Measurements from ENCODE around the gene HBB.
"Not testable (repeated sequence)": the region's sequence is repeated elsewhere in the genome, so short reads cannot be mapped to it uniquely, and the experiment has no call there.

Gene HBB

DNA sequence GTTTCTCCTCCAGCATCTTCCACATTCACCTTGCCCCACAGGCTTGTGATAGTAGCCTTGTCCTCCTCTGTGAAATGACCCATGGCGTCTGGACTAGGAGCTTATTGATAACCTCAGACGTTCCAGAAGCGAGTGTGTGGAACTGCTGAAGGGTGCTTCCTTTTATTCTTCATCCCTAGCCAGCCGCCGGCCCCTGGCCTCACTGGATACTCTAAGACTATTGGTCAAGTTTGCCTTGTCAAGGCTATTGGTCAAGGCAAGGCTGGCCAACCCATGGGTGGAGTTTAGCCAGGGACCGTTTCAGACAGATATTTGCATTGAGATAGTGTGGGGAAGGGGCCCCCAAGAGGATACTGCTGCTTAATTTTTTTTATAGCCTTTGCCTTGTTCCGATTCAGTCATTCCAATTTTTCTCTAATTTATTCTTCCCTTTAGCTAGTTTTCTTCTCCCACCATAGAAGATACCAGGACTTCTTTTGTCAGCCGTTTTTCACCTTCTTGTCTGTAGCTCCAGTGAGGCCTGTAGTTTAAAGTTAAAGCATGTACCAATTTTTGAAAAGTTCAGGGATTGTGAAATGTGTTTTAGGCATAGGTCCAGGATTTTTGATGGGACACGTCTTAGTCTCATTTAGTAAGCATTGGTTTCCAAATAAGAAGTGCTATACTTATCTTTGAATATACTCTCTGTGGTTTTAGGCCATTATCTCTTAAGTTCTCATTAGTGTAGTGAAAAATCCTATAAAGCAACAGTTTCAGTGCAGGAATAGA lies 28.0 kb upstream of the HBB start, which contains the start of gene HBG2:
TSS of gene HBG2 (minus strand) at position 136 of the 768 bp plus-strand sequence. CDS start at position 83, 53 bp downstream.
- not testable (repeated sequence) for H3K36me3 ChIP-seq (ENCODE audit: control insufficient read depth in 2 of 2, insufficient read depth in 2 of 2, low read length in 2 of 2); H3K4me1 ChIP-seq (ENCODE audit: control insufficient read depth, insufficient read depth, low read length); H3K27me3 ChIP-seq (ENCODE audit: control insufficient read depth in 1 of 2, insufficient read depth in 2 of 2, low read length in 2 of 2); H3K9ac ChIP-seq (ENCODE audit: low read length in 2 of 2); H3K9me3 ChIP-seq (ENCODE audit: control insufficient read depth in 2 of 2, low read length in 2 of 2); H3K4me3 ChIP-seq (ENCODE audit: low read length in 2 of 2); H3K27ac ChIP-seq (ENCODE audit: low read length)

DNA sequence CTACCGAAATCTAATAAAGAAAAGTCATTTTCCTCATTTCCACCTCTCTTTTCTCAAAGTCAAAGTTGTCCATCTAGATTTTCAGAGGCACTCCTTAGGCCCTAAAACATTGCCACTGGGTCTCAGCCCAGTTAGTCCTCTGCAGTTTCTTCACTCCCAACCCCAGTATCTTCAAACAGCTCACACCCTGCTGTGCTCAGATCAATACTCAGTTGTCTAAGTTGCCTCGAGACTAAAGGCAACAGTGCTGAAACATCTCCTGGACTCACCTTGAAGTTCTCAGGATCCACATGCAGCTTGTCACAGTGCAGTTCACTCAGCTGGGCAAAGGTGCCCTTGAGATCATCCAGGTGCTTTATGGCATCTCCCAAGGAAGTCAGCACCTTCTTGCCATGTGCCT lies 27.2 kb upstream of the HBB start:
- not testable (repeated sequence) for H3K27ac ChIP-seq (ENCODE audit: low read length); H3K9me3 ChIP-seq (ENCODE audit: control insufficient read depth in 2 of 2, low read length in 2 of 2); H3K36me3 ChIP-seq (ENCODE audit: control insufficient read depth in 2 of 2, insufficient read depth in 2 of 2, low read length in 2 of 2); H3K4me1 ChIP-seq (ENCODE audit: control insufficient read depth, insufficient read depth, low read length); H3K9ac ChIP-seq (ENCODE audit: low read length in 2 of 2); H3K4me3 ChIP-seq (ENCODE audit: low read length in 2 of 2); H3K27me3 ChIP-seq (ENCODE audit: control insufficient read depth in 1 of 2, insufficient read depth in 2 of 2, low read length in 2 of 2)

DNA sequence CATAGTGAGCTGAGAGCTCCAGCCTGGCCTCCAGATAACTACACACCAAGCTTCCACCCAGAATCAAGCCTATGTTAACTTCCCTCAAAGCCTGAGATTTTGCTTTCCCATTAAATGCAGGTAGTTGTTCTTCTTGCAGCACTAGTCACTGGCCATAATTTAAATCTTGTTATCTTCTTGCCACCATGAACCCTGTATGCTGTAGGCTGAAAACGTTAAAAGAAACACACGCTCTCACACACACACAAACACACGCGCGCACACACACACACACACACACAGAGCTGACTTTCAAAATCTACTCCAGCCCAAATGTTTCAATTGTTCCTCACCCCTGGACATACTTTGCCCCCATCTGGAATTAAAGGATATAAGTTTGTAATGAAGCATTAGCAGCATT lies 26.6 kb upstream of the HBB start:
- H3K9ac ChIP-seq (ENCODE audit: low read length in 2 of 2); H3K27me3 ChIP-seq (ENCODE audit: control insufficient read depth in 1 of 2, insufficient read depth in 2 of 2, low read length in 2 of 2); H3K36me3 ChIP-seq (ENCODE audit: control insufficient read depth in 2 of 2, insufficient read depth in 2 of 2, low read length in 2 of 2); H3K27ac ChIP-seq (ENCODE audit: low read length); H3K4me1 ChIP-seq (ENCODE audit: control insufficient read depth, insufficient read depth, low read length); H3K4me3 ChIP-seq (ENCODE audit: low read length in 2 of 2); H3K9me3 ChIP-seq (ENCODE audit: control insufficient read depth in 2 of 2, low read length in 2 of 2): not testable (repeated sequence)

DNA sequence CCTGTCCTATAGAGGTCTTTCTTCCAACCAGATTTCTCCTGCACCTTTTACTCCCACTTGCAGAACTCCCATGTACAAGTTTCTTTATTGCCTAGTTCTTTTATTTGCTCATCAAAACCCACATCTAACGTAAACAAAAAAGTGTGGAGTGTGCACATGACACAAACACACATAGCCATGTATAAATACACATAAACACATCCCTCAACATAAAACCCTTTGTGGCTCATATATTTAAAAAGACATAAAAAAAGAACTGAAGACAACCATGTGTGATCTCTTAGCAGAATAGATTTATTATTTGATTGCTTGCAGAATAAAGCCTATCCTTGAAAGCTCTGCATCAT lies 26.0 kb upstream of the HBB start:
- Histone ChIP-seq H3K27me3 (ENCODE audit: control insufficient read depth in 1 of 2, insufficient read depth in 2 of 2, low read length in 2 of 2) (no peaks in the 10 kb centered on the region), H3K36me3 (ENCODE audit: control insufficient read depth in 2 of 2, insufficient read depth in 2 of 2, low read length in 2 of 2) (no peaks in the 10 kb centered on the region), H3K9me3 (ENCODE audit: control insufficient read depth in 2 of 2, low read length in 2 of 2) (no peaks in the 10 kb centered on the region), H3K9ac (ENCODE audit: low read length in 2 of 2) (no peak overlapping the region), H3K4me3 (ENCODE audit: low read length in 2 of 2) (no peak overlapping the region), H3K27ac (ENCODE audit: low read length) (no peak overlapping the region), H3K4me1 (ENCODE audit: control insufficient read depth, insufficient read depth, low read length) (no peaks in the 10 kb centered on the region)

DNA sequence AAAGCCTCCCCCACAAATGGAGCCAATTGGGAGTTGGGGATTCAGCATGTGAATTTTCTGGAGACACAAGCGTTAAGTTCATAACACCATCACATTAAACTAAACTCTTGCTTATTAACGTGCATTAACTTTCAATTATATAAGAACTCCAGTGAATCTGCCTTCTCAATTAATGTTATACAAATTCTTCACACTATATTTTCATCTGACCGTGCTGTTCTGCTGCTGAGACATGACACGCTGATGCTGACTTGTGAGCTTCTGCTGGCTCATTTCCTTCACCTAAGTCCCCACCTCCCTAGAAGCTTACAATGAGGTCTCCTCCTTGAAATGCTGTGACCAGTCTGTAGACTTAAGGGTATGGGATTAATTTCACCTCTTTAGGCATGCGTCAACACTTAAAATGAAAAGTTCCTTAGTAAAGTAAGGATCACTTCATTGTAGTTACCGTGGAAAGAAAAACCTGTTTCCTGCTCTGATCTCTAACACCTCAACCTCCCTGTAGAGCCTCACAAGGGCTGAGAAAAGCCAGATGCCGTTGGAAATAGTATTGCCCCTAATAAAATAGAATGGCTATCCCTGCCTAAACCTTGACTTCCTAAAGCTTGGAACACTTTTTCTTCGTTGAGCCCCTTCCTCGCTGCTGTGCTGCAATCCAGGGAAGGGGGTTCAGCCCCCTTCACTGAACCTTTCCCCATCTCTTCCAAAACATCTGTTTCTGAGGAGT lies 25.5 kb upstream of the HBB start:
- Histone ChIP-seq H3K4me3 (ENCODE audit: low read length in 2 of 2) (no peak overlapping the region), H3K36me3 (ENCODE audit: control insufficient read depth in 2 of 2, insufficient read depth in 2 of 2, low read length in 2 of 2) (no peaks in the 10 kb centered on the region), H3K4me1 (ENCODE audit: control insufficient read depth, insufficient read depth, low read length) (no peaks in the 10 kb centered on the region), H3K27me3 (ENCODE audit: control insufficient read depth in 1 of 2, insufficient read depth in 2 of 2, low read length in 2 of 2) (no peaks in the 10 kb centered on the region), H3K9me3 (ENCODE audit: control insufficient read depth in 2 of 2, low read length in 2 of 2) (no peaks in the 10 kb centered on the region), H3K27ac (ENCODE audit: low read length) (no peak overlapping the region), H3K9ac (ENCODE audit: low read length in 2 of 2) (no peak overlapping the region)

DNA sequence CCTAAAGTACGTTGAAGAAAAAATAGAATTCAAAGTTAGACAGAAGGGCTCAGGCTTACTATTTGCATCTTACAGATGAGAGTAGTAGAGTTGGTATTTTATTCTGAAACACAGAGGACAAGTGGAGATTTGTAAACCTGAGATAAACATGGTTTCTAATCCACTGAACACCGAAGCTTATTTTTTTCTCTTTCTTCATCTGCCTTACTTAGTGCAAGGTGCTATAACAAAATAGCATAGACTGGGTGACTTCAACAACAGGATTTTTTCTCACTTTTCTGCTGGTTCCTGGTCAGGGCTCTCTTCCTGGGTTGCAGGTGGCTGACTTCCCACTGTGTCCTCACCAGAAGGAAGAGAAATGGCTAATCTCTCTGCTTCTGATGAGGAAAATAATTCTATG lies 24.9 kb upstream of the HBB start:
- Histone ChIP-seq H3K27ac (ENCODE audit: low read length) (no peak overlapping the region), H3K4me1 (ENCODE audit: control insufficient read depth, insufficient read depth, low read length) (no peaks in the 10 kb centered on the region), H3K4me3 (ENCODE audit: low read length in 2 of 2) (no peak overlapping the region), H3K9ac (ENCODE audit: low read length in 2 of 2) (no peak overlapping the region), H3K9me3 (ENCODE audit: control insufficient read depth in 2 of 2, low read length in 2 of 2) (no peaks in the 10 kb centered on the region), H3K27me3 (ENCODE audit: control insufficient read depth in 1 of 2, insufficient read depth in 2 of 2, low read length in 2 of 2) (no peaks in the 10 kb centered on the region), H3K36me3 (ENCODE audit: control insufficient read depth in 2 of 2, insufficient read depth in 2 of 2, low read length in 2 of 2) (no peaks in the 10 kb centered on the region)

DNA sequence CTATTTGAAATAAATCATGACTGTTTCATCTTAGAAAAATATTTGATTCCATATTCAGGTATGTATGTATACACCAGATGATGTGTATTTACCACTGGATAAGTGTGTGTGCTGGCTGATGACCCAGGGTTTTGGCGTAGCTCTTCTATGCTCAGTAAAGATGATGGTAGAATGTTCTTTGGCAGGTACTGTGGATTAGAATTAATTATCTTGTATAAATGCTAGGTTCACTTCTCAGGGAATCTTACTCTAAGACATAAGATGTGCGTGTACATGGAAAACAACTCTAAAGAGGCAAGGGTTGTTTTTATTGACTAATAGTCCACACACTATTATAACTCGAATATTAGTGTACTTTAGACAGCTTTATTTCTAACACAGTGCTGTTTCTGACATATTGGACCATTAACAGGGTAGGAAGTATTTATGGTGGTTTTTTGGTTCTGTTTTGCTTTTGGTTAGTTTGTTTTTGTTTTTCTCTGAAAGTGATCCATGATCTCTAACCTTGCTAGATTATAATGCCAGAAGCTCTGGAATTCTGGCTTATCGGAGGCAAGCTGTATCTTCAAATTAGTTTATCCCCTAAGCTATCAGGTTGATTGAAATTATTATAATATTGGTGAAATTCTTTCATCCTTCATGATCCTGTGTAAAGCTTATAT lies 23.8 kb upstream of the HBB start:
- Histone ChIP-seq H3K9me3 (ENCODE audit: control insufficient read depth in 2 of 2, low read length in 2 of 2) (no peaks in the 10 kb centered on the region), H3K4me3 (ENCODE audit: low read length in 2 of 2) (no peak overlapping the region), H3K4me1 (ENCODE audit: control insufficient read depth, insufficient read depth, low read length) (no peaks in the 10 kb centered on the region), H3K9ac (ENCODE audit: low read length in 2 of 2) (no peak overlapping the region), H3K27me3 (ENCODE audit: control insufficient read depth in 1 of 2, insufficient read depth in 2 of 2, low read length in 2 of 2) (no peaks in the 10 kb centered on the region), H3K36me3 (ENCODE audit: control insufficient read depth in 2 of 2, insufficient read depth in 2 of 2, low read length in 2 of 2) (no peaks in the 10 kb centered on the region), H3K27ac (ENCODE audit: low read length) (no peak overlapping the region)

DNA sequence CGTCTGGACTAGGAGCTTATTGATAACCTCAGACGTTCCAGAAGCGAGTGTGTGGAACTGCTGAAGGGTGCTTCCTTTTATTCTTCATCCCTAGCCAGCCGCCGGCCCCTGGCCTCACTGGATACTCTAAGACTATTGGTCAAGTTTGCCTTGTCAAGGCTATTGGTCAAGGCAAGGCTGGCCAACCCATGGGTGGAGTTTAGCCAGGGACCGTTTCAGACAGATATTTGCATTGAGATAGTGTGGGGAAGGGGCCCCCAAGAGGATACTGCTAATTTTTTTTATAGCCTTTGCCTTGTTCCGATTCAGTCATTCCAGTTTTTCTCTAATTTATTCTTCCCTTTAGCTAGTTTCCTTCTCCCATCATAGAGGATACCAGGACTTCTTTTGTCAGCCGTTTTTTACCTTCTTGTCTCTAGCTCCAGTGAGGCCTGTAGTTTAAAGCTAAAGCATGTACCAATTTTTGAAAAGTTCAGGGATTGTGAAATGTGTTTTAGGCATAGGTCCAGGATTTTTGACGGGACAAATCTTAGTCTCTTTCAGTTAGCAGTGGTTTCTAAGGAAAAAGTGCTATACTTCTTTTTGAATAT lies 23.0 kb upstream of the HBB start, which contains the start of gene HBG1:
TSS of gene HBG1 (minus strand) at position 51 of the 590 bp plus-strand sequence. CDS start 53 bp downstream, outside the sequence.
- not testable (repeated sequence) for H3K4me3 ChIP-seq (ENCODE audit: low read length in 2 of 2); H3K27me3 ChIP-seq (ENCODE audit: control insufficient read depth in 1 of 2, insufficient read depth in 2 of 2, low read length in 2 of 2); H3K27ac ChIP-seq (ENCODE audit: low read length); H3K9ac ChIP-seq (ENCODE audit: low read length in 2 of 2); H3K4me1 ChIP-seq (ENCODE audit: control insufficient read depth, insufficient read depth, low read length); H3K36me3 ChIP-seq (ENCODE audit: control insufficient read depth in 2 of 2, insufficient read depth in 2 of 2, low read length in 2 of 2); H3K9me3 ChIP-seq (ENCODE audit: control insufficient read depth in 2 of 2, low read length in 2 of 2)

DNA sequence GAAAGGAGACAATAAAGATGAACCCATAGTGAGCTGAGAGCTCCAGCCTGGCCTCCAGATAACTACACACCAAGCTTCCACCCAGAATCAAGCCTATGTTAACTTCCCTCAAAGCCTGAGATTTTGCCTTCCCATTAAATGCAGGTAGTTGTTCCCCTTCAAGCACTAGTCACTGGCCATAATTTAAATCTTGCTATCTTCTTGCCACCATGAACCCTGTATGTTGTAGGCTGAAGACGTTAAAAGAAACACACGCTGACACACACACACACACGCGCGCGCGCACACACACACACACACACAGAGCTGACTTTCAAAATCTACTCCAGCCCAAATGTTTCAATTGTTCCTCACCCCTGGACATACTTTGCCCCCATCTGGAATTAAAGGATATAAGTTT lies 21.6 kb upstream of the HBB start:
- not testable (repeated sequence) for H3K9me3 ChIP-seq (ENCODE audit: control insufficient read depth in 2 of 2, low read length in 2 of 2); H3K4me3 ChIP-seq (ENCODE audit: low read length in 2 of 2); H3K4me1 ChIP-seq (ENCODE audit: control insufficient read depth, insufficient read depth, low read length); H3K36me3 ChIP-seq (ENCODE audit: control insufficient read depth in 2 of 2, insufficient read depth in 2 of 2, low read length in 2 of 2); H3K9ac ChIP-seq (ENCODE audit: low read length in 2 of 2); H3K27ac ChIP-seq (ENCODE audit: low read length); H3K27me3 ChIP-seq (ENCODE audit: control insufficient read depth in 1 of 2, insufficient read depth in 2 of 2, low read length in 2 of 2)

DNA sequence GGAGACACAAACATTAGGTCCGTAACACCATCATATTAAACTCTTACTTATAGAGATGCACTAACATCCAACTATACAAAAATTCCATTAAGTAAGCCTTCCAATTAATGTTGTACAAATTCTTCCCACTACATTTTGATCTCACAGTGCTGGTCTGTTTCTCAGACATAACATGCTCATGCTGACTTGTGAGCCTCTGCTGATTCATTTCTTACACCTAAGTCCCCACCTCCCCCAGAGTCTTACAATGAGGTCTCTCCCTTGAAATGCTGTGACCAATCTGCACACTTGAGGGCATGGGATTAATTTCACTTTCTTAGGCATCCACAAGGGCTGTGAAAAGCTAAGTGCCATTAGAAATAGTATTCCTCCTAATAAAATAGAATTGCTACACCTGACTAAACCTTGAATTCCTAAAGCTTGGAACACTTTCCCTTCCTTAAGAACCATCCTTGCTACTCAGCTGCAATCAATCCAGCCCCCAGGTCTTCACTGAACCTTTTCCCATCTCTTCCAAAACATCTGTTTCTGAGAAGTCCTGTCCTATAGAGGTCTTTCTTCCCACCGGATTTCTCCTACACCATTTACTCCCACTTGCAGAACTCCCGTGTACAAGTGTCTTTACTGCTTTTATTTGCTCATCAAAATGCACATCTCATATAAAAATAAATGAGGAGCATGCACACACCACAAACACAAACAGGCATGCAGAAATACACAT lies 20.8 kb upstream of the HBB start:
- Histone ChIP-seq H3K36me3 (ENCODE audit: control insufficient read depth in 2 of 2, insufficient read depth in 2 of 2, low read length in 2 of 2) (no peaks in the 10 kb centered on the region), H3K4me1 (ENCODE audit: control insufficient read depth, insufficient read depth, low read length) (no peaks in the 10 kb centered on the region), H3K9ac (ENCODE audit: low read length in 2 of 2) (no peak overlapping the region), H3K9me3 (ENCODE audit: control insufficient read depth in 2 of 2, low read length in 2 of 2) (no peaks in the 10 kb centered on the region), H3K27me3 (ENCODE audit: control insufficient read depth in 1 of 2, insufficient read depth in 2 of 2, low read length in 2 of 2) (peaks cover 0 to 2% of the 10 kb centered on the region in 2 donors), H3K27ac (ENCODE audit: low read length) (no peak overlapping the region), H3K4me3 (ENCODE audit: low read length in 2 of 2) (no peak overlapping the region)
